ENCODE measurements around the gene PPT2.

GRCh38 chr6:32158052-32158451 is 4.1 kb downstream of the PPT2 start:
- TF ChIP-seq, protein P1, sequence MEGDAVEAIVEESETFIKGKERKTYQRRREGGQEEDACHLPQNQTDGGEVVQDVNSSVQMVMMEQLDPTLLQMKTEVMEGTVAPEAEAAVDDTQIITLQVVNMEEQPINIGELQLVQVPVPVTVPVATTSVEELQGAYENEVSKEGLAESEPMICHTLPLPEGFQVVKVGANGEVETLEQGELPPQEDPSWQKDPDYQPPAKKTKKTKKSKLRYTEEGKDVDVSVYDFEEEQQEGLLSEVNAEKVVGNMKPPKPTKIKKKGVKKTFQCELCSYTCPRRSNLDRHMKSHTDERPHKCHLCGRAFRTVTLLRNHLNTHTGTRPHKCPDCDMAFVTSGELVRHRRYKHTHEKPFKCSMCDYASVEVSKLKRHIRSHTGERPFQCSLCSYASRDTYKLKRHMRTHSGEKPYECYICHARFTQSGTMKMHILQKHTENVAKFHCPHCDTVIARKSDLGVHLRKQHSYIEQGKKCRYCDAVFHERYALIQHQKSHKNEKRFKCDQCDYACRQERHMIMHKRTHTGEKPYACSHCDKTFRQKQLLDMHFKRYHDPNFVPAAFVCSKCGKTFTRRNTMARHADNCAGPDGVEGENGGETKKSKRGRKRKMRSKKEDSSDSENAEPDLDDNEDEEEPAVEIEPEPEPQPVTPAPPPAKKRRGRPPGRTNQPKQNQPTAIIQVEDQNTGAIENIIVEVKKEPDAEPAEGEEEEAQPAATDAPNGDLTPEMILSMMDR (IDR thresholded peaks at IDR 0.05; ENCODE audit: poor library complexity, severe bottlenecking) = no peak
- no peak for TF ChIP-seq POLR2AphosphoS5 (IDR thresholded peaks at IDR 0.05)
- TF ChIP-seq REST (IDR thresholded peaks at IDR 0.05; ENCODE audit: borderline replicate concordance) = no peak
- no peak for TF ChIP-seq RAD21 (conservative IDR thresholded peaks at IDR 0.05)
- no peak for TF ChIP-seq EP300 (conservative IDR thresholded peaks at IDR 0.05; ENCODE audit: poor library complexity, severe bottlenecking)

All from neural cell (in vitro differentiated cells).